ENCODE data around the gene SLC2A3. TPM values are rescaled to one million over a fixed set of nuclear protein-coding genes. Genes with fewer than 3 reads are reported as not detected.
A peak's percentile ranks its signal among the peaks of the same experiment; 100 is the strongest.
"Not testable (repeated sequence)": the region's sequence is repeated elsewhere in the genome, so short reads cannot be mapped to it uniquely, and the experiment has no call there.

Gene SLC2A3
- total RNA-seq (2022) (2,966 and 3,303 TPM in 2 replicates), Bru-seq, nascent RNA (percentile 100 among the genes with signal in this experiment), BruChase-seq, experiment 1, labeled RNA remaining after a 2-hour chase (percentile 100 among the genes with signal in this experiment), BruChase-seq, experiment 2, labeled RNA remaining after a 6-hour chase (percentile 100 among the genes with signal in this experiment)
- long read RNA-seq, full-length matches to known transcripts: 1,343 of 2,006 reads
- long read RNA-seq, partial matches to known transcripts: 367 of 2,006 reads
- long read RNA-seq, other reads (novel, unspliced or antisense): 296 of 2,006 reads

- Mint-ChIP-seq H3K27ac (ENCODE audit: unreplicated experiment) (no peak within 1 kb of the TSS), H3K4me3 (ENCODE audit: unreplicated experiment) (no peak within 1 kb of the TSS), H3K4me1 (ENCODE audit: low read depth, unreplicated experiment) (peaks cover 19% of the 10 kb centered on the region), H3K27me3 (ENCODE audit: insufficient read depth, unreplicated experiment) (no peaks in the 10 kb centered on the region), H3K36me3 (ENCODE audit: insufficient read depth, unreplicated experiment) (no peaks in the 10 kb centered on the region), H3K9me3 (ENCODE audit: unreplicated experiment) (no peaks in the 10 kb centered on the region)
- Histone ChIP-seq H3K4me1 (peaks cover 36% of the 10 kb centered on the region), H3K27me3 (replicated peaks; ENCODE audit: control insufficient read depth, insufficient read depth, low read length) (no peaks in the 10 kb centered on the region), H3K36me3 (ENCODE audit: control insufficient read depth, insufficient read depth, low read length) (peaks cover 7% of the 10 kb centered on the region; the same call in 1 of the 2 replicates), H3K4me3 (ENCODE audit: low read depth, low read length) (peak within 1 kb of the TSS; percentile 76), H3K9me3 (no peaks in the 10 kb centered on the region)
- TF ChIP-seq, protein P1, sequence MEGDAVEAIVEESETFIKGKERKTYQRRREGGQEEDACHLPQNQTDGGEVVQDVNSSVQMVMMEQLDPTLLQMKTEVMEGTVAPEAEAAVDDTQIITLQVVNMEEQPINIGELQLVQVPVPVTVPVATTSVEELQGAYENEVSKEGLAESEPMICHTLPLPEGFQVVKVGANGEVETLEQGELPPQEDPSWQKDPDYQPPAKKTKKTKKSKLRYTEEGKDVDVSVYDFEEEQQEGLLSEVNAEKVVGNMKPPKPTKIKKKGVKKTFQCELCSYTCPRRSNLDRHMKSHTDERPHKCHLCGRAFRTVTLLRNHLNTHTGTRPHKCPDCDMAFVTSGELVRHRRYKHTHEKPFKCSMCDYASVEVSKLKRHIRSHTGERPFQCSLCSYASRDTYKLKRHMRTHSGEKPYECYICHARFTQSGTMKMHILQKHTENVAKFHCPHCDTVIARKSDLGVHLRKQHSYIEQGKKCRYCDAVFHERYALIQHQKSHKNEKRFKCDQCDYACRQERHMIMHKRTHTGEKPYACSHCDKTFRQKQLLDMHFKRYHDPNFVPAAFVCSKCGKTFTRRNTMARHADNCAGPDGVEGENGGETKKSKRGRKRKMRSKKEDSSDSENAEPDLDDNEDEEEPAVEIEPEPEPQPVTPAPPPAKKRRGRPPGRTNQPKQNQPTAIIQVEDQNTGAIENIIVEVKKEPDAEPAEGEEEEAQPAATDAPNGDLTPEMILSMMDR (IDR thresholded peaks at IDR 0.05; ENCODE audit: insufficient read depth in 1 of 2, low read depth in 1 of 2, low read length in 1 of 2, severe bottlenecking in 1 of 2, unreplicated experiment in 1 of 2): no peak
- intact Hi-C loops (cut with micrococcal nuclease; ENCODE audit: unreplicated experiment): loop anchor here (1.0 kb wide), 2 partner anchors 24 to 34 kb away; no protein-coding TSS in a partner anchor
- BruUV-seq (replicated peaks): TSS peak; percentile 72
- POLR2A ChIA-PET: interaction anchor here (0.5 to 8.2 kb wide), 58 partner anchors 8 to 1613 kb away, joined by 3 to 749 read pairs (median 4); partner anchors contain the start of genes C12orf57 and FOXJ2
- CTCF ChIA-PET: interaction anchor here (0.6 to 3.1 kb wide), 13 partner anchors 13 to 142 kb away, joined by 3 to 91 read pairs (median 4); no protein-coding TSS in a partner anchor
- peak; percentile 94 to 97 for DNase-seq
Observed at GRCh38 chr12:7935590-7936581, at the start of gene SLC2A3. Gene SLC2A3, minus strand, starts transcription at chr12:7936187. Its CDS starts 153 bp downstream, at chr12:7936034.

DNA sequence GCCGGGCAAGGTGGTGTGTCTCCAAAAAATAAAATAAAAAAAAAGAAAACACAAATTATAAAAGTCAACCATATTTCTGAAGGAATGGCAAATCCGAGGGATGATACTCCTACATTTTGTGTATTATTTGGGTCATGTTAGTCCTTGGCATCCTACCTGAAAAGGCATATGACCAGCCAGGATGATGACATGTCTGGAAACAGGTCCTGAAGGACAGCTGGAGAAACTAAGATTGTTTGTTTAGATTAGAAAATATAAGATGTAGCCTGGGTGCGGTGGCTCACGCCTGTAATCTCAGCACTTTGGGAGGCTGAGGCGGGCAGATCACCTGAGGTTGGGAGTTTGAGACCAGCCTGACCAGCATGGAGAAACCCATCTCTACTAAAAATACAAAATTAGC, 48.9 kb upstream of the SLC2A3 start:
- peak in 1 of 2 experiments; percentile 30 for DNase-seq
- Histone ChIP-seq H3K4me1 (peaks cover 81% of the 10 kb centered on the region), H3K4me3 (ENCODE audit: low read depth, low read length) (no peak overlapping the region), H3K27me3 (replicated peaks; ENCODE audit: control insufficient read depth, insufficient read depth, low read length) (no peaks in the 10 kb centered on the region), H3K36me3 (ENCODE audit: control insufficient read depth, insufficient read depth, low read length) (no peaks in the 10 kb centered on the region; the same call in 1 of the 2 replicates), H3K9me3 (no peaks in the 10 kb centered on the region)
- intact Hi-C loops (cut with micrococcal nuclease; ENCODE audit: unreplicated experiment): no loop called here
- no peaks in the 10 kb centered on the region for H3K27me3 Mint-ChIP-seq (ENCODE audit: insufficient read depth, unreplicated experiment)
- peak overlapping the region; percentile 44 for H3K4me3 Mint-ChIP-seq (ENCODE audit: unreplicated experiment)
- peaks cover 47% of the 10 kb centered on the region for H3K4me1 Mint-ChIP-seq (ENCODE audit: low read depth, unreplicated experiment)
- ChIA-PET POLR2A (interaction anchor here (0.6 kb wide), 1 partner anchor 48 kb away, joined by 3 read pairs; no protein-coding TSS in a partner anchor), CTCF (no interaction called here)
- peak overlapping the region; percentile 93 for H3K27ac Mint-ChIP-seq (ENCODE audit: unreplicated experiment)
- peaks cover 60% of the 10 kb centered on the region for H3K36me3 Mint-ChIP-seq (ENCODE audit: insufficient read depth, unreplicated experiment)
- BruUV-seq (replicated peaks): no TSS peak
- TF ChIP-seq, protein P1 (IDR thresholded peaks at IDR 0.05; ENCODE audit: insufficient read depth in 1 of 2, low read depth in 1 of 2, low read length in 1 of 2, severe bottlenecking in 1 of 2, unreplicated experiment in 1 of 2): no peak
- H3K9me3 Mint-ChIP-seq (ENCODE audit: unreplicated experiment): no peaks in the 10 kb centered on the region

- peaks cover 68% of the 10 kb centered on the region for H3K36me3 Mint-ChIP-seq (ENCODE audit: insufficient read depth, unreplicated experiment)
- H3K4me3 ChIP-seq (ENCODE audit: low read depth, low read length); H3K9me3 Mint-ChIP-seq (ENCODE audit: unreplicated experiment); H3K27me3 Mint-ChIP-seq (ENCODE audit: insufficient read depth, unreplicated experiment); H3K27me3 ChIP-seq (replicated peaks; ENCODE audit: control insufficient read depth, insufficient read depth, low read length); H3K36me3 ChIP-seq (ENCODE audit: control insufficient read depth, insufficient read depth, low read length); H3K9me3 ChIP-seq; BruUV-seq (replicated peaks): not testable (repeated sequence)
- DNase-seq: peak; percentile 79 to 82
- H3K4me1 Mint-ChIP-seq (ENCODE audit: low read depth, unreplicated experiment): peaks cover 49% of the 10 kb centered on the region
- POLR2A ChIA-PET: interaction anchor here (1.0 to 3.4 kb wide), 7 partner anchors 9 to 148 kb away, joined by 3 to 45 read pairs (median 5); partner anchors contain the start of gene SLC2A3
- H3K27ac Mint-ChIP-seq (ENCODE audit: unreplicated experiment): peak overlapping the region; percentile 93
- intact Hi-C loops (cut with micrococcal nuclease; ENCODE audit: unreplicated experiment): loop anchor here (2.0 kb wide), 1 partner anchor 51 kb away; no protein-coding TSS in a partner anchor
- CTCF ChIA-PET: interaction anchor here (0.5 to 2.5 kb wide), 3 partner anchors 14 to 50 kb away, joined by 5 to 12 read pairs (median 7); partner anchors contain the start of gene SLC2A3
- peaks cover 76% of the 10 kb centered on the region for H3K4me1 ChIP-seq
- H3K4me3 Mint-ChIP-seq (ENCODE audit: unreplicated experiment): peak overlapping the region; percentile 42
Observed at GRCh38 chr12:7983460-7983859, 47.5 kb upstream of the SLC2A3 start.

- not testable (repeated sequence) for H3K9me3 Mint-ChIP-seq (ENCODE audit: unreplicated experiment); H3K9me3 ChIP-seq; H3K27me3 Mint-ChIP-seq (ENCODE audit: insufficient read depth, unreplicated experiment); H3K27me3 ChIP-seq (replicated peaks; ENCODE audit: control insufficient read depth, insufficient read depth, low read length); H3K4me3 ChIP-seq (ENCODE audit: low read depth, low read length); H3K36me3 ChIP-seq (ENCODE audit: control insufficient read depth, insufficient read depth, low read length)
- Mint-ChIP-seq H3K4me1 (ENCODE audit: low read depth, unreplicated experiment) (peaks cover 54% of the 10 kb centered on the region), H3K36me3 (ENCODE audit: insufficient read depth, unreplicated experiment) (peaks cover 72% of the 10 kb centered on the region), H3K4me3 (ENCODE audit: unreplicated experiment) (peak overlapping the region; percentile 49), H3K27ac (ENCODE audit: unreplicated experiment) (peak overlapping the region; percentile 93)
- intact Hi-C loops (cut with micrococcal nuclease; ENCODE audit: unreplicated experiment): loop anchor here (2.0 kb wide), 1 partner anchor 50 kb away; no protein-coding TSS in a partner anchor
- POLR2A ChIA-PET: interaction anchor here (0.5 to 3.4 kb wide), 11 partner anchors 8 to 147 kb away, joined by 3 to 45 read pairs (median 4); partner anchors contain the start of gene SLC2A3
- CTCF ChIA-PET: interaction anchor here (1.0 to 2.5 kb wide), 4 partner anchors 12 to 50 kb away, joined by 5 to 12 read pairs (median 6); partner anchors contain the start of gene SLC2A3
- H3K4me1 ChIP-seq: peaks cover 79% of the 10 kb centered on the region
- DNase-seq: peak in 1 of 2 experiments; percentile 50
- TSS peak; percentile 83 for BruUV-seq (replicated peaks)
Observed at GRCh38 chr12:7983019-7983418, 47.0 kb upstream of the SLC2A3 start.
